ENCODE data around the gene IL17REL.

Gene IL17REL

DNA sequence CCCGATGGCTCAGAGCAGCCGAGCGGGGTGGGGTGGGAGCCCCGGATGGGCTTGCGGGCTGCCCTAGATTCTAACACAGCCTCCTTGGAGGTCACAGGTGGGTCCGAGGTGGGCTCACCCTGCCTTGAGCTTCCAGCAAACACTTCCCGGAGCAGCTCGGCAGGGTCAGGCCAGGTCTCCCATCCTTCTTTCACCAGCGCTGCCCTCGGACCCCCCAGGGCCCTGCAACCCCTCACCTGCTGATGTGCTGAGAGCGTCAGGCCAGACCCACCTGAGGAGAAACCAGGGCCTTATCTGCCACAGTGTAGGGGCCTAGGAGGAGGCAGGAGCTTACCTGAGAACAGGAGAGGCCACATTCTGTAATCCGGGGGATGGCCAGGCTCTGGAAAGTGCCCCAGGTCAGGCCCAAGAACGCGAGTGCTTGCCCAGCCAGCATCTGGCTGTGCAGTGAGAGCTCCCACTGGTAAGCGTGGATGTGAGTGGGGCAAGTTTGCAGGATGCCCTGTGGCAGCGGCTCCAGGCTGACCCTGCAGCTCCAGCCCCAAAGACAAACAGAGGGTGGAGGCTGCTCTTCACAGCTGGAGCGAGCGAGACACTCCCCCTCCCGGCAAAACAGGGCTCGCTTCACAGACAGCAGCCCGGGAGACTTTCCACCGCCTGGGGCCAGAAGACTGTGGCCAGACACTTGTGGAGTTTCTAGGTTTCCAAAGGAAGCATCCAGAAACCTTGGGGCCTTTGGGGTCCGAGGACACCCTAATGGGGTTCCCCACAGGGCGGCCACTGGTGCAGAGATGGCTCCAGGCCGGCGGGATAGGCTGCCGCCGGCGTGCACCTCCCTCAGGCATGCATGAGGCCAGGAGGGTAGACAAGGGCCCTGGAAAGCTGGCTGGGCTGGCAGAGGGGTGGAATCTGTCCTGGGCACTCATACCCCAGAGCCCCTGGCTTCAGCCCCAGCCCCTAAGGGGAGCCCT lies at the start of gene IL17REL:
Gene IL17REL, minus strand, starts transcription at position 555 of the 971 bp plus-strand sequence. Its CDS starts 119 bp downstream, at position 436.
- TF ChIP-seq, protein P1, sequence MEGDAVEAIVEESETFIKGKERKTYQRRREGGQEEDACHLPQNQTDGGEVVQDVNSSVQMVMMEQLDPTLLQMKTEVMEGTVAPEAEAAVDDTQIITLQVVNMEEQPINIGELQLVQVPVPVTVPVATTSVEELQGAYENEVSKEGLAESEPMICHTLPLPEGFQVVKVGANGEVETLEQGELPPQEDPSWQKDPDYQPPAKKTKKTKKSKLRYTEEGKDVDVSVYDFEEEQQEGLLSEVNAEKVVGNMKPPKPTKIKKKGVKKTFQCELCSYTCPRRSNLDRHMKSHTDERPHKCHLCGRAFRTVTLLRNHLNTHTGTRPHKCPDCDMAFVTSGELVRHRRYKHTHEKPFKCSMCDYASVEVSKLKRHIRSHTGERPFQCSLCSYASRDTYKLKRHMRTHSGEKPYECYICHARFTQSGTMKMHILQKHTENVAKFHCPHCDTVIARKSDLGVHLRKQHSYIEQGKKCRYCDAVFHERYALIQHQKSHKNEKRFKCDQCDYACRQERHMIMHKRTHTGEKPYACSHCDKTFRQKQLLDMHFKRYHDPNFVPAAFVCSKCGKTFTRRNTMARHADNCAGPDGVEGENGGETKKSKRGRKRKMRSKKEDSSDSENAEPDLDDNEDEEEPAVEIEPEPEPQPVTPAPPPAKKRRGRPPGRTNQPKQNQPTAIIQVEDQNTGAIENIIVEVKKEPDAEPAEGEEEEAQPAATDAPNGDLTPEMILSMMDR (conservative IDR thresholded peaks at IDR 0.05), result no peak

DNA sequence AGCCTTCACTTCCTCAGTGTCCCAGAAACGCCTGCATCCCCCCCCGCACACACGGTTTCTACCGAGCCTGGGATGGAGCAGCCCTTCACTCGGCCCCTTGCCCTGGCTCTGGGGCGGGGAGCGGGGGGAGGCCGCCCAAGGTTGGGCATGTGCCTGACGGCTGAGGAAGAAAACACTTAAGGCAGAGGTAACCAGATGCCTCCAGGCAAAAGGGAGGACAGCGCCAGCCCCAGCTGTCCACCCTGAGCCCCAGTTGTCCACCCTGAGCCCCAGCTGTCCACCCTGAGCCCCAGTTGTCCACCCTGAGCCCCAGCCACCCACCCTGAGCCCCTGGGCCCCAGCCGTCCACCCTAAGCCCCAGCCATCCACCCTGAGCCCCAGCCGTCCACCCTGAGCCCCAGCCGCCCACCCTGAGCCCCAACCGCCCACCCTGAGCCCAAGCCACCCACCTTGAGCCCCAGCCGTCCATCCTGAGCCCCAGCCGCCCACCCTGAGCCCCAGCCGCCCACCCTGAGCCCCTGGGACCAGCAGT lies 49.3 kb upstream of the IL17REL start:
- no peak overlapping the region for H3K27ac ChIP-seq
- TF ChIP-seq, protein P1 (conservative IDR thresholded peaks at IDR 0.05), result no peak

More for the DNA sequence above, at the start of gene IL17REL:
- H3K27ac ChIP-seq, result no peak within 1 kb of the TSS

DNA sequence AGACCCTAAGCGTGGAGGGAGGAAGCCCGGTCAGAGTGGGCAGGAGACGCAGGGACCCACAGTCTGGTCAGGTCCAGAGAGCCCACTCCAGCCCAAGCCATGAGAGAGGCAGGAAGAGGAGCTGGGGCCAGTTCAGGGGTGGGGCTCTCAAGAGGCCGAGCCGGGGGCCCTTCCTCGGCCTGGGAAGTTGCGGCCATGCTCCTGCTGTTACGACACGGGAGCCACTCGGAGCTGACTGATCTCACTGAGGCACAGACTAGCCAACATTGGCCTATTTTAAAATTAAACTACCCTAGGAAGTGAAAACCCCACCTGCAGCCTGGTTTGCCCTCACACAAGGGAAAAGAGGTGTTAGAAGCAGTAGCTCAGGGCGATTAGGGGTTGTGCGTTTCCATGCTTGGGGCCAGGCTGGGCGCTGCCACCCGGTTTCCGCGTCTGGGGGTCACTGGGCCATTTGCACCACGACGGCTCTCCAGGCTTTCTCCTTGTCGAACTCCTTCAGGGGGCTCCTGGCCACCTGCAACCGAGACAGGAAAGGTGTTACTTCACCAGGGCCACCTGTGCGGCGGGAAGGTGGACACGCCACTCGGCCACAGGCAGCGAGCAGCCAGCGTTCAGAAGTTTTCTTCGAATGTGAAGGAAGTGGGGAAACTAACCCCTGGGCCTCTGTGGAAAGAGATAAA lies 48.7 kb upstream of the IL17REL start:
- TF ChIP-seq, protein P1 (conservative IDR thresholded peaks at IDR 0.05), result no peak
- no peak overlapping the region for H3K27ac ChIP-seq

DNA sequence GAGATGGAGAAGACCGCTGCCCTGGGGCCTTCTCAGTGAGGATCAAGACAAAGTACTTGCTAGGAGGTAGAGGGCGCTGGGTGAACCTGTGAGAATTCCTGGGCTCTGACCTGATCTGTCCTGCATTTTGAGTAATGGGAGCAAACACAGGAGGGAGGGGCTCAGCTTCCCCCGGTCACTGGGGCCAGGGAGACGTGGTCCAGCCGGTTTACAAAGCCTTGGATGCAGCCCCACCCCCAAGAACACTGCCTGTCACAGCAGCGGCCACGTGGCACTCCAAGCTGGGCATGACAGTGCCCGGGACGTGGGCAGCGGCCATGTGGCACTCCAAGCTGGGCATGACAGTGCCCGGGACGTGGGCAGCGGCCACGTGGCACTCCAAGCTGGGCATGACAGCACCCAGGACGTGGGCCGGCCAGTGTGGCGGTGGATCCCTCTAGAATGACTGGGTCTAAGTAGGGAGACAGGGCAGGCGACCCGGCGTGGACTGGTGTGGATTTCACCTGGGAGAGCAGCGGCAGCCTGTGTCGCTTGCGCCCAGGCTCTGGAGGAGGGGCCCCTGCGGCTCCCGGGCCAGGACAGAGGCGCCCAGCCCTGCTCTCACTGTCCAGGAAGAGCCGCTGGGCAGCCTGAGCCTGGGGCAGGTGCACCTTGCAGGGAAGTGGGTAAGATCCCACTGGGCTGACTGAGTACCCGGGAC lies 48.0 kb upstream of the IL17REL start:
- TF ChIP-seq, protein P1 (conservative IDR thresholded peaks at IDR 0.05), result no peak
- H3K27ac ChIP-seq, result no peak overlapping the region

DNA sequence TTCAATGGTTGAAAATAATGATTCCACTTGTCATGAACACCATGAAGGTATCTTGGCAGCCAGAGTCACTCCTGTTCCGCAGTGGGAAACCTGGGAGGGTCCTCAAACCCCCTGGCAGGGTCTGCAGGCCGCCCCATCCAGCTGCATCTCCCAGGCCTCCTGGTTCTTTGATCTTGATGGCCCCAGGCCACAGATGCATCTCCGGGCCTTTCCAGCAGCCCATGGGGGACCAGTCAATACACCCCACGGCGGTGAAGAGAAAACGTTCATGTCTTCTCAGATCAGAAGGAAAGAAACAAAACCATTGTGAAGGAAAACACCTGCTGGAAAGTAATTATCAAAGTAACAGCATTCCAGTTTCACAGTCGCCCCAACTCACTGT lies 47.3 kb upstream of the IL17REL start:
- TF ChIP-seq, protein P1 (conservative IDR thresholded peaks at IDR 0.05), result no peak
- no peak overlapping the region for H3K27ac ChIP-seq

DNA sequence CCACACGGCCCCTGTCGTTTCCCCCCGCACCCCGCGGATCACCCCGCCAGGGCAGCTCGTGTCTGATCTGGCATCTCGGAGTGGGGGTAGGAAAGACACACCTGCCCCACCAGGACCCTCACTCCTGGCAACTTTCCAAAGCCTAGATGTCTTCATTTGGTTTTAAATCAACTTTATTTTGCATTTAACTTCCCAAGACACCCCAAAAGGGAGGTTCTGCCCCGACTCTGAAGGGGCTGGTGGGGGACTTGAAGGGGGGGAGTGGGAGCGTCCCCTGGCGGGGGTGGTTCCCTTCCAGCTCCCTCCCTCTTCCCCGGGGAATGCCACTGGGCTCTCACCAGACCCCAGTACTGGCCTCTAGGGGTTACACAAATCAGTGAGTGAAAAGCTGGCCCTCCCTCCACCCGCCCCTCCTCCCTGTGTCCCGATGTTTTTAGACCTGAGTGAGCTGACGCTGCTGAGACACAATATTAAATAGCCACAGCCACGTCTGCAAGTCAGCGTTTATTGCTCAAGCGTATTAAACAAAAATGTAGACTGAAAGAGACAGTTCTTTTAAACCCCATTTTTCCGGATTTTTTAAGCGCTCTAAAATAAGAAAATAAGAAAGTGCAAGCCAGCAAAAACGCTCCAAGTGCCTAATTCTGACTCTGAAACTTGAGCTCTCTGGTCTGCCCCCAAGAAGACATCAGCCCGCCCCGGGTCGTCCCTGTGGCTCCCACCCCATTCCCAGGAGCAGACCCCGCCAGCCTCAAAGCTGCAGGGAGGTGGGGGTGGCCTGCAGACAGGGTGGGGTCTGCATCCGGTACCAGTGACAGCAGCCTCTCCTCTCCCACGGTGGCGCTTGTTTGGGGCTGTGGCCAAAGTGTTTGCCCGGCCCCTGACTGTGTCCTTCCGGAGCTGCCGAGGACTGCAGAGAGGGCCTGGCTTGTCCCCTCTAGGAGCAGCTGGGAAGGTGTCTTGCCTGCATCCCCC lies 46.6 kb upstream of the IL17REL start:
- TF ChIP-seq, protein P1 (conservative IDR thresholded peaks at IDR 0.05), result no peak
- H3K27ac ChIP-seq, result no peak overlapping the region

All from VCaP (cell line).